ENCODE measurements around the gene DQX1. TPM values are rescaled to one million over a fixed set of nuclear protein-coding genes. Genes with fewer than 3 reads are reported as not detected.

DQX1 gene
- total and polyA plus RNA-seq, 9 of the 15 experiments (the other 6 are each of a cell fraction or from before 2014, with no cell fraction given) = 0.04 to 0.38 (median 0.18) TPM; not detected in 1

- TF ChIP-seq, protein P1, sequence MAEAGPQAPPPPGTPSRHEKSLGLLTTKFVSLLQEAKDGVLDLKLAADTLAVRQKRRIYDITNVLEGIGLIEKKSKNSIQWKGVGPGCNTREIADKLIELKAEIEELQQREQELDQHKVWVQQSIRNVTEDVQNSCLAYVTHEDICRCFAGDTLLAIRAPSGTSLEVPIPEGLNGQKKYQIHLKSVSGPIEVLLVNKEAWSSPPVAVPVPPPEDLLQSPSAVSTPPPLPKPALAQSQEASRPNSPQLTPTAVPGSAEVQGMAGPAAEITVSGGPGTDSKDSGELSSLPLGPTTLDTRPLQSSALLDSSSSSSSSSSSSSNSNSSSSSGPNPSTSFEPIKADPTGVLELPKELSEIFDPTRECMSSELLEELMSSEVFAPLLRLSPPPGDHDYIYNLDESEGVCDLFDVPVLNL (CRISPR knock-in tag; IDR thresholded peaks at IDR 0.05; ENCODE audit: low read depth) = peak; percentile 65; the same call in 1 of the 2 replicates
- TF ChIP-seq ATF7 (IDR thresholded peaks at IDR 0.05) = no peak
- TF ChIP-seq SAP30 (IDR thresholded peaks at IDR 0.05; ENCODE audit: borderline replicate concordance, insufficient read depth, low read depth, low read length, poor library complexity, severe bottlenecking) = no peak
- TF ChIP-seq SMC3 (conservative IDR thresholded peaks at IDR 0.05; ENCODE audit: insufficient read depth, low read depth, low read length) = no peak
- no peak for TF ChIP-seq SRSF1 (IDR thresholded peaks at IDR 0.05; ENCODE audit: low read depth, low read length)
- no peak for TF ChIP-seq ARID4B (CRISPR knock-in tag; IDR thresholded peaks at IDR 0.05)
- TF ChIP-seq PTTG1 (tag; IDR thresholded peaks at IDR 0.05; ENCODE audit: low read depth) = no peak
- no peak for TF ChIP-seq PCBP2 (IDR thresholded peaks at IDR 0.05; ENCODE audit: low read depth, low read length, poor library complexity, severe bottlenecking)
- TF ChIP-seq ZEB2 (IDR thresholded peaks at IDR 0.05) = no peak
- no peak for TF ChIP-seq NFYB (IDR thresholded peaks at IDR 0.05; ENCODE audit: extremely low read depth, insufficient read length)
- TF ChIP-seq NFRKB (IDR thresholded peaks at IDR 0.05; ENCODE audit: low read depth) = peak; percentile 62; the same call in 1 of the 2 replicates
- peak; percentile 61 for TF ChIP-seq NR2C2 (CRISPR knock-in tag; IDR thresholded peaks at IDR 0.05)
- TF ChIP-seq NR2C2 (tag; IDR thresholded peaks at IDR 0.05) = no peak; the same call in 1 of the 2 replicates
- TF ChIP-seq RBM17 (IDR thresholded peaks at IDR 0.05; ENCODE audit: borderline replicate concordance, low read depth, low read length) = no peak
- no peak for TF ChIP-seq DDX20 (tag; IDR thresholded peaks at IDR 0.05; ENCODE audit: low read depth)
- no peak for TF ChIP-seq ZNF717 (CRISPR knock-in tag; IDR thresholded peaks at IDR 0.05)
- no peak for TF ChIP-seq ZNF780A (CRISPR knock-in tag; IDR thresholded peaks at IDR 0.05)
- no peak for TF ChIP-seq PURB (CRISPR knock-in tag; IDR thresholded peaks at IDR 0.05; ENCODE audit: low read depth)
- no peak for TF ChIP-seq ZC3H8 (IDR thresholded peaks at IDR 0.05)
- TF ChIP-seq SIN3A (IDR thresholded peaks at IDR 0.05; ENCODE audit: borderline replicate concordance in 2 of 2, control insufficient read depth in 1 of 2, low read depth in 2 of 2, low read length in 2 of 2) = peak in 1 of 2 experiments; percentile 87; a peak in 1 of 4 replicates
- no peak for TF ChIP-seq ZNF699 (CRISPR knock-in tag; IDR thresholded peaks at IDR 0.05; ENCODE audit: insufficient replicate concordance)
- TF ChIP-seq SP2 (IDR thresholded peaks at IDR 0.05; ENCODE audit: extremely low read depth, low read depth, low read length, poor library complexity, severe bottlenecking) = no peak
Measured at GRCh38 chr2:74530239-74531187, 4.5 kb upstream of the DQX1 start (continued).

Data from K562 (cell line).